ENCODE data around the gene SFXN2. TPM values are rescaled to one million over a fixed set of nuclear protein-coding genes. Genes with fewer than 3 reads are reported as not detected.

SFXN2 gene
- polyA plus RNA-seq, 2 of the 4 experiments (the other 2 are of a cell fraction) = 5.6 to 7.4 TPM

- no peak for DNase-seq (ENCODE audit: low read depth in 1 of 2, low spot score in 1 of 2)
- H3K4me3 ChIP-seq = no peak overlapping the region
- 79% methylated on average over 2 of the region's 2 CpGs for WGBS (ENCODE audit: missing lambda C conversion rate)
- no peak for ATAC-seq
- 0 out of 3 replicates have a peak, but pooled peaks cover 6% of the 10 kb centered on the region for H3K4me1 ChIP-seq
- no peak overlapping the region for H3K27ac ChIP-seq
- H3K4me2 ChIP-seq = no peak overlapping the region
- TF ChIP-seq POLR2A (IDR thresholded peaks at IDR 0.05; ENCODE audit: low read length) = no peak
- TF ChIP-seq, protein P1, sequence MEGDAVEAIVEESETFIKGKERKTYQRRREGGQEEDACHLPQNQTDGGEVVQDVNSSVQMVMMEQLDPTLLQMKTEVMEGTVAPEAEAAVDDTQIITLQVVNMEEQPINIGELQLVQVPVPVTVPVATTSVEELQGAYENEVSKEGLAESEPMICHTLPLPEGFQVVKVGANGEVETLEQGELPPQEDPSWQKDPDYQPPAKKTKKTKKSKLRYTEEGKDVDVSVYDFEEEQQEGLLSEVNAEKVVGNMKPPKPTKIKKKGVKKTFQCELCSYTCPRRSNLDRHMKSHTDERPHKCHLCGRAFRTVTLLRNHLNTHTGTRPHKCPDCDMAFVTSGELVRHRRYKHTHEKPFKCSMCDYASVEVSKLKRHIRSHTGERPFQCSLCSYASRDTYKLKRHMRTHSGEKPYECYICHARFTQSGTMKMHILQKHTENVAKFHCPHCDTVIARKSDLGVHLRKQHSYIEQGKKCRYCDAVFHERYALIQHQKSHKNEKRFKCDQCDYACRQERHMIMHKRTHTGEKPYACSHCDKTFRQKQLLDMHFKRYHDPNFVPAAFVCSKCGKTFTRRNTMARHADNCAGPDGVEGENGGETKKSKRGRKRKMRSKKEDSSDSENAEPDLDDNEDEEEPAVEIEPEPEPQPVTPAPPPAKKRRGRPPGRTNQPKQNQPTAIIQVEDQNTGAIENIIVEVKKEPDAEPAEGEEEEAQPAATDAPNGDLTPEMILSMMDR (IDR thresholded peaks at IDR 0.05) = no peak
- TF ChIP-seq FOXS1 (CRISPR knock-in tag; IDR thresholded peaks at IDR 0.05) = no peak
- TF ChIP-seq CBX2 (IDR thresholded peaks at IDR 0.05; ENCODE audit: borderline replicate concordance, low read depth) = no peak
- TF ChIP-seq RCOR1 (IDR thresholded peaks at IDR 0.05; ENCODE audit: low read depth, low read length) = no peak
- no peak for TF ChIP-seq BHLHE40 (IDR thresholded peaks at IDR 0.05; ENCODE audit: low read depth, low read length)
- no peak for TF ChIP-seq RAD21 (conservative IDR thresholded peaks at IDR 0.05 in 1 of 2, IDR thresholded peaks at IDR 0.05 in 1 of 2)
- TF ChIP-seq, protein P2, sequence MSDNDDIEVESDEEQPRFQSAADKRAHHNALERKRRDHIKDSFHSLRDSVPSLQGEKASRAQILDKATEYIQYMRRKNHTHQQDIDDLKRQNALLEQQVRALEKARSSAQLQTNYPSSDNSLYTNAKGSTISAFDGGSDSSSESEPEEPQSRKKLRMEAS (IDR thresholded peaks at IDR 0.05) = no peak
- TF ChIP-seq HEYL (CRISPR knock-in tag; IDR thresholded peaks at IDR 0.05) = no peak
- no peak for FAIRE-seq
- CTCF ChIA-PET = interaction anchor here (1.1 to 1.5 kb wide), 2 partner anchors 17 to 32 kb away, joined by 3 read pairs; no protein-coding TSS in a partner anchor
- POLR2A ChIA-PET = no interaction called here
- no peaks in the 10 kb centered on the region for H3K9me3 ChIP-seq
Measured at GRCh38 chr10:102785818-102786217, 71.4 kb downstream of the SFXN2 start.

- POLR2A ChIA-PET = no interaction called here
- FAIRE-seq = no peak
- no peak for DNase-seq (ENCODE audit: low read depth in 1 of 2, low spot score in 1 of 2)
- ATAC-seq = no peak
- CTCF ChIA-PET = interaction anchor here (0.6 to 1.1 kb wide), 4 partner anchors 27 to 469 kb away, joined by 3 to 4 read pairs (median 3); no protein-coding TSS in a partner anchor
- Histone ChIP-seq H3K4me2 (no peak overlapping the region), H3K4me1 (no peaks in the 10 kb centered on the region), H3K9me3 (no peaks in the 10 kb centered on the region), H3K4me3 (no peak overlapping the region), H3K27ac (no peak overlapping the region)
- 89% methylated on average over 8 of the region's 8 CpGs for WGBS (ENCODE audit: missing lambda C conversion rate)
- TF ChIP-seq EP300 (IDR thresholded peaks at IDR 0.05) = no peak
- no peak for TF ChIP-seq RAD21 (conservative IDR thresholded peaks at IDR 0.05 in 1 of 2, IDR thresholded peaks at IDR 0.05 in 1 of 2)
- TF ChIP-seq NFE2L2 (conservative IDR thresholded peaks at IDR 0.05; ENCODE audit: low read length) = no peak
- TF ChIP-seq ATOH8 (CRISPR knock-in tag; IDR thresholded peaks at IDR 0.05; ENCODE audit: low read depth) = no peak
- TF ChIP-seq HMGXB4 (CRISPR knock-in tag; IDR thresholded peaks at IDR 0.05; ENCODE audit: borderline replicate concordance) = no peak
- no peak for TF ChIP-seq RARB (CRISPR knock-in tag; IDR thresholded peaks at IDR 0.05)
- no peak for TF ChIP-seq HES2 (IDR thresholded peaks at IDR 0.05)
- TF ChIP-seq FOSB (CRISPR knock-in tag; IDR thresholded peaks at IDR 0.05) = no peak
- TF ChIP-seq MAFK (IDR thresholded peaks at IDR 0.05; ENCODE audit: partially characterized antibody) = no peak
- no peak for TF ChIP-seq EHMT2 (IDR thresholded peaks at IDR 0.05; ENCODE audit: low read depth)
- no peak for TF ChIP-seq CBX8 (IDR thresholded peaks at IDR 0.05)
- TF ChIP-seq RCOR1 (IDR thresholded peaks at IDR 0.05; ENCODE audit: low read depth, low read length) = no peak
- no peak for TF ChIP-seq HOXB13 (CRISPR knock-in tag; IDR thresholded peaks at IDR 0.05; ENCODE audit: low read depth)
- TF ChIP-seq HEYL (CRISPR knock-in tag; IDR thresholded peaks at IDR 0.05) = no peak
Measured at GRCh38 chr10:102791754-102792395, 77.4 kb downstream of the SFXN2 start.

Other genes with a start within 250 kb of the SFXN2 start
- 114 and 135 TPM in 2 replicates for gene ACTR1A, start 211.9 kb upstream of the SFXN2 start, polyA plus RNA-seq (2011; rRNA removed)
- 81.3 to 86.1 TPM (median 85.8 TPM) in 3 replicates for gene ACTR1A, start 211.9 kb upstream of the SFXN2 start, polyA plus RNA-seq (2017; fragmentation: RNase III; extraction: RNeasy Plus Mini Kit Qiagen cat#74134 plus additional on column Dnase treatment)
- 3.7 and 4.5 TPM in 2 replicates for gene SUFU, start 210.7 kb upstream of the SFXN2 start, polyA plus RNA-seq (2011; rRNA removed)
- 4.6 to 5.5 TPM (median 5.4 TPM) in 3 replicates for gene SUFU, start 210.7 kb upstream of the SFXN2 start, polyA plus RNA-seq (2017; fragmentation: RNase III; extraction: RNeasy Plus Mini Kit Qiagen cat#74134 plus additional on column Dnase treatment)
- 26.6 and 32.5 TPM in 2 replicates for gene TRIM8, start 70.2 kb upstream of the SFXN2 start, polyA plus RNA-seq (2011; rRNA removed)
- gene TRIM8, start 70.2 kb upstream of the SFXN2 start, polyA plus RNA-seq (2017; fragmentation: RNase III; extraction: RNeasy Plus Mini Kit Qiagen cat#74134 plus additional on column Dnase treatment) = 21.1 to 22.8 TPM (median 21.2 TPM) in 3 replicates
- gene ARL3, start 239 bp upstream of the SFXN2 start, polyA plus RNA-seq (2011; rRNA removed) = 18.2 and 20.2 TPM in 2 replicates
- 20.7 to 22.7 TPM (median 21.3 TPM) in 3 replicates for gene ARL3, start 239 bp upstream of the SFXN2 start, polyA plus RNA-seq (2017; fragmentation: RNase III; extraction: RNeasy Plus Mini Kit Qiagen cat#74134 plus additional on column Dnase treatment)
- gene WBP1L, start 29.3 kb downstream of the SFXN2 start, polyA plus RNA-seq (2011; rRNA removed) = 23.5 and 25.1 TPM in 2 replicates
- gene WBP1L, start 29.3 kb downstream of the SFXN2 start, polyA plus RNA-seq (2017; fragmentation: RNase III; extraction: RNeasy Plus Mini Kit Qiagen cat#74134 plus additional on column Dnase treatment) = 17.4 to 20.7 TPM (median 19.8 TPM) in 3 replicates
- not detected in 2 replicates for gene CYP17A1, start 122.8 kb downstream of the SFXN2 start, polyA plus RNA-seq (2011; rRNA removed)
- gene CYP17A1, start 122.8 kb downstream of the SFXN2 start, polyA plus RNA-seq (2017; fragmentation: RNase III; extraction: RNeasy Plus Mini Kit Qiagen cat#74134 plus additional on column Dnase treatment) = not detected in 3 replicates
- 43.9 and 68.1 TPM in 2 replicates for gene BORCS7, start 139.6 kb downstream of the SFXN2 start, polyA plus RNA-seq (2011; rRNA removed)
- gene BORCS7, start 139.6 kb downstream of the SFXN2 start, polyA plus RNA-seq (2017; fragmentation: RNase III; extraction: RNeasy Plus Mini Kit Qiagen cat#74134 plus additional on column Dnase treatment) = 31.3 to 36.9 TPM (median 36.6 TPM) in 3 replicates
- gene AS3MT, start 154.8 kb downstream of the SFXN2 start, polyA plus RNA-seq (2011; rRNA removed) = 8.6 and 10.8 TPM in 2 replicates
- 9.7 to 10.7 TPM (median 10.7 TPM) in 3 replicates for gene AS3MT, start 154.8 kb downstream of the SFXN2 start, polyA plus RNA-seq (2017; fragmentation: RNase III; extraction: RNeasy Plus Mini Kit Qiagen cat#74134 plus additional on column Dnase treatment)
- 6.4 TPM in 2 replicates for gene CNNM2, start 203.7 kb downstream of the SFXN2 start, polyA plus RNA-seq (2011; rRNA removed)
- 3.9 to 6.9 TPM (median 6.2 TPM) in 3 replicates for gene CNNM2, start 203.7 kb downstream of the SFXN2 start, polyA plus RNA-seq (2017; fragmentation: RNase III; extraction: RNeasy Plus Mini Kit Qiagen cat#74134 plus additional on column Dnase treatment)